Kasumi-1 (cell line): Measurements from ENCODE around the gene ANKMY2.
"Not testable (repeated sequence)": the region's sequence is repeated elsewhere in the genome, so short reads cannot be mapped to it uniquely, and the experiment has no call there.

Experiments
- DNase-seq, 2 experiments: peaks; one replicate each; lab custom pipeline; 2025; lab: John Stamatoyannopoulos, UW

Gene ANKMY2

DNA sequence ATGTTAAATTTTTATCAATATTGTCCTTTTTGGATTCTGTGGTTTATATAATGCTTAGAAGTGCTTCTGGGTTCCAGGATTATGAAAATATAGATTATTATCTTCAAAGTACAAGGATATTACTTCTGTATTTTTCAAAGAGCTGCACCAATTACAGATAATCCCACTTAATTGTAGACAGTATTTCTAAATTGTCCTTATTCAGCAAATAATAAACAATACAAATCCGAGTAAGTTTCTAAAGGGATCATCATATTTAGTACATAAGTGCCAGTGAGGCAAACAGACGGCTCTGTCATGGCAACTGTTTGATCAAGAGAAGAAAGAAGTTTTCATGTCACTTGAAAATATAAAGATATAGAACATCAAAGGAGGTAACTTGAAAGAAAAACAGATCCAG lies 19.2 kb downstream of the ANKMY2 start:
- DNase-seq = no peak

DNA sequence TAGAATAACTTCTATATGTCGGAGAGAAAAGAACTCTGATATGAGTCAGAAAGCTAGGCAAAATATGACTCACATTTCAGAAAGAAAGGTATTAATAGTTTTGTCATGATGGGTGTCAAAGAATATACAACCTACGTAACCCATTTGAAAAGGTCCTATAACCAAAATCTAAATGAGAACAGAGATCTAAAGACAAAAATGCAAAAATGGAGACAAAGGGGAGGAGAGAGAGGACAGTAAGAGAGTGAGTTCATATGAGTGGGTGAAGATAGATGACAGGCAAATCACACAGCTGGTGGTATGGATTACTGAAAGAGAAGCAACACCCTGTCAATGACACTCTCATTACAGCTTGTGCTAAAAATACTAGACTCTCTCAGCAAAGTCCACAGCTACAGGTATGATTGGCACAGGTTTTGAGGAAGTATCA lies 25.6 kb downstream of the ANKMY2 start:
- DNase-seq = no peak

DNA sequence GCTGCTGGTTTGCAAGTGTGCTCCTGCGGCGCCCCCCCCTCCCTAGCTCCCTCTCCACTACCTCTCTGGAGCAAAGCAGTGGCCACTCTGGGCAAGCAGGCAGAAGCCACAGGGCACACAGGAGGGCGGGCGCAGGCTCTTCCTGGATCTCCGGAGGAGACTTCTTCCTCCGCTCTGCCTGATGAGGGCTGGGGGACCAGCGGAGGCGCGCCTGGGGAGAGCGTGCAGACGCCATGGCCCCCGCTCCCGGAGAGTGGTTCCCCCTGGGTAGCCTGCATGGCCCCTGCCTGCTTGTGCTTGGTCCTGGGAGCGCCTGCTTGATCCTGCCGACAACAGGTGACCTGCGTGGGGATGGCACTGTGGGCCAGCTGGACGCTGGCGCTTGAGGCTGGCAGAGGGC lies 29.0 kb downstream of the ANKMY2 start:
- no peak for DNase-seq

DNA sequence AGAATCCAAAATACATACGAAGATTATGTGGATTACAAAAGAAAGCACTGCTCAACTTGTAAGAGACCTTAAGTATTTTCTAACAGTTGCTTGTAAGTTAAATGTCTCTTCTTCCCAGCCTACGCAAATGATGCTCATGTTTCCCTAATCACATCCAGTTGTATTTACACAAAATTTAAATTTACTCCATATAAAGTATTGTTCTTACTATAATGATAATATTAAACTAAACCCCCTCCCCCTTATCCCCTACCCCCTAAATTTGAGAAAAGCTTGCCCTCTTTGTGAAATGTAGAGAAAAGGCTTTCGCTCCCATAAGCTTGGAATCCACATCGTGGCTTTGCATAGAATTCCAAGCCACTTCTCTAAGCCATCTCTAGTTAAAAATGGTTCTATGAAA lies 29.4 kb downstream of the ANKMY2 start:
- no peak for DNase-seq

DNA sequence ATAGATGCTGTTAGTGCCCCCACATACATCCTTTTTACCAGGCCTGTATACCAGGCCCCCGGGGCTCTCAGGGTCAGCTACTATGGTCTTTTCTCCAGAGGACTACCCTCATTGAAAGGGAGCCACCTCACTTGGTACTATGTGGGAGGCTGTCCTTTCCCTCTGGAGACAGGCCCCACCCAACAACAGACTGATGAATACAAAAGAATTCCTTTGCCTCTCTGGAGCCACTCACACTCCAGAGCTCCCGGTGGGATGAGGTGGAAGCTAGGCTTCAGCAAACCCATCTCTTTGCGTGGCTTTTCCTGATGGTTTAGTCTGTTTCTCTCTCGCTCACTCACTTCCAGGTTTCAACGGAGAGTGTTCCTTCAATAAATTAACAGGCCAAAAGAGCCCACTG lies 30.3 kb downstream of the ANKMY2 start:
- DNase-seq = no peak

DNA sequence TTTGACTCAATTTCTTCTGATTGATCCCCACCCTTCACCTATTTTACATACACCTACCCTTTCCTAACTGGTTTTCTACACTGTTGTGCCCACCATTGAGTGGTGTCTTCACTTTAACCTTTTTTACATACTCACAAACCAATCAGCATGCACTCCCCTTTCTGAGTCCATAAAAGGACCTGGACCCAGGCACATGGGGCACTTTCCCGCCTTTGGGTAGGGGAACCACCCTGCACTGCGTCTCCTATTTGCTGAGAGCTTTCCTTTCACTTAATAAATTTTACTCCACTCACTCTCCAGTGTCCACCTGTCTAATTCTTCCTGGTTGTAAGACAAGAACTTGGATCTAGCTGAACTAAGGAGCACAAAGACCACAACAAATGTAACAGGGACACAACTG lies 33.8 kb downstream of the ANKMY2 start:
- DNase-seq = no peak

DNA sequence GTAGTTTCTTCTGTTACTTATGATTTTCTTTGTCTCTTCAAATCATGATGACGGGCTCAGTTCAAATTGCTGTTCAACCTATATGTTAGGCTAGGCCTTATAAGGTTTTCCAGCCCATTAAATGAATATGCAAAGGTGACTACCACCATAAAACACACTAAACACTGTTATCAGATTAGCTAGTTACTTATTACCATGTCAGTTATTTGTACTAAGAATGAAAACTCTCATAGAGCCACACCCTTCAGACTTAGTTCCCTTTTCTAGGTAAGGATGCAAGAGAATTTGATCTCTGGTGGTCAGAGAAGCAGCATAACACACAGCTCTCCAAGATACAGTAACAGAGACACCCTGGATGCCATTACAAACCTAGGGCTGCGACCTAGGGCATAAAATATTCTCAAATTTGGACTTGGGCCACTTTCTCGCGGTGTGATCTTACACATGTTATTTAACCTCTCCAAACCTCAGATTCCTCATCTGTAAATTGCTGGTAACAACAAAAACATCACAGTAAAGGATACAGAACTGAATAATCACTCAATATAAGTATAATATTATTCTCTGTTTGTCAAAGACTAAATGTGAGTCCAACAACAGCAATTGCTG lies 35.6 kb downstream of the ANKMY2 start:
- peak; percentile 2 to 3 for DNase-seq

DNA sequence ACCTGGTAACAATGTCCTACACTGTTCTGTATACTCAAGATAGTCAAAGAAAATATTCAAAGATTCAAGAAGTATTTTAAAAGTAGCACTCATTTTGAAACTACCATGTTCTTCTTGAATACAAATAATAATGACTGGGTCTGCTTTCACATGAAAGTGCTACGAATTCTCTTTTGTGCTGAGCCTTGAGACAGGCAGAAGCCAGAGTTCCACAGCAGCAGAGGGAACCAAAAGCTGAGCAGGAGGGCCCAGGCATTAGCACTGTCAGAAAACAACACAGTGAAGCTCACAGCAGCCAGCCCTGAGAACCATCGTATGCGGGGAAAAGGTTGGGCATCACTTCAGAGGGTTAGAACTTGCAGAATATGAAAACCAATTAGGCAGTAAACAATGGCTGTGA lies 38.9 kb downstream of the ANKMY2 start:
- DNase-seq = no peak

DNA sequence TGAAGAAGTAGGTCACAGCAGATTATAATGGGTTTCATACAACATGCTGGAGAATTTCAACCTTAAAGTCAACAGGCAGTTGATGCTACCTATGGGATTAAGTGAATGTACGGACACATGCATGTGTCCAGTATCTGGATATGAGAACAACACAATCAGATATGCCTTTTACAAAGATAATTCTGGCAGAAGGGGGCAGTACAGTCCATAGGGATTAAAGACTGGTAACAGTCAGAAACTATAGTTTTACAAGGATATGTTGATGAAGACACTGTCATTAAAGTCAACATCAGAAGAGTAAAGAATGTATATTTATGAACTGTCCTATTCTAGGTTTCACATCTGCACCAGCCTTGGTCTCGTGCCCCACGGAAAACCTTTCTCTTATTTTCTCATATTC lies 41.5 kb downstream of the ANKMY2 start:
- no peak for DNase-seq

DNA sequence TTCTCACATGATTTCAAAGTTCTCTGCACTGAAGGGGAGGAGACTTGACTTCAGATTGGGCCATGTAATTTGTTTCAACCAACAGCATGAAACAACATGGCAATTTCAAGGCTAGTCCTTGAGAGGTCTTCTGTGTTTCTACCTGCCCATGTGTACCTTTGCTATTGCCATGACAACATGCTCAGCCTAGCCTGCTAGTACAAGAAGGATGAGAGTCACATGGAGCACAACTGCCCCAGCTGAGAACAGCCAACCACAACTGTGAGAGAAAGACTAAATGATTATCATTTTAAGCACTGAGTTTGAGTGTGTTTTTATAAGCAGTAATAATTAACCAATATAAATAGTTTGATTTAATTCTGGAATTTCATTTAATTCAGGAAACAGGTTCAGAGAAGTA lies 41.9 kb downstream of the ANKMY2 start:
- no peak for DNase-seq

DNA sequence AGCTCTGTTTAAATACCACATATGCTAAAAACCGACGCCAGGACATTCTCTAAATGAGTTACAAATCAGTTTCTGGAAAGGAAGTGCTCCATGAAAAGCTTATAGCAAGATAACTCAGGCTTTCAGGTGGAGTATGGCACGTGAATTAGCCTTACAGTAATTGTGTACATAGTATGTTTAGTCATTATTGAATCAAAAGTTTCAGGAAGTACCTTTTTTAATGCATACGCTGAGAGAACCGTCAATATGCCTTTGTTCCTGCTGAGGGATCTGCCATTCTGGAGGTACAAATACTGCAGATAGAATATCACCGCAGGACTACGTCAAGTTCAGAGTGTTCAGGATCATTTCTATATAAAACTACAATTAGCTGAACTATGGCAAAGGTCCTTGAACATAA lies 45.7 kb downstream of the ANKMY2 start:
- no peak for DNase-seq

DNA sequence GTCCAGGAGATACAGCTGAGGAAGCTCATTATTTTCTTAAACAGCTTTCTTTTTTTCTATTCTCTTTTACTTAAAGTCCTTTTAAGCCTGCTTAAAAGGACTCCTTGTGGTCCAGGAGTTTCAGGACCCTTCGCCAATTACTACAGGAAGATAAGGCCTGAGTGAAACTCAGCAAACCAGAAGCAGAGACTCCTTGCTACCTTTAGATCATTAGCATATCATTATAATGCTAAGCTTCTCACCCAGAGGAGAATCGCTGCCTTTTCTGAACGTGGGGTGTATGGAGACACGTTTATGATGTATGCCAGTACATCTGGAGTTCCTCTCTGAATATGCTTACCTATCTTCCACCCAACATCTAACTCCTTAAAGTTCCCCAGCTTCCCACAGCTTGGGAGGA lies 47.5 kb downstream of the ANKMY2 start:
- DNase-seq = no peak

DNA sequence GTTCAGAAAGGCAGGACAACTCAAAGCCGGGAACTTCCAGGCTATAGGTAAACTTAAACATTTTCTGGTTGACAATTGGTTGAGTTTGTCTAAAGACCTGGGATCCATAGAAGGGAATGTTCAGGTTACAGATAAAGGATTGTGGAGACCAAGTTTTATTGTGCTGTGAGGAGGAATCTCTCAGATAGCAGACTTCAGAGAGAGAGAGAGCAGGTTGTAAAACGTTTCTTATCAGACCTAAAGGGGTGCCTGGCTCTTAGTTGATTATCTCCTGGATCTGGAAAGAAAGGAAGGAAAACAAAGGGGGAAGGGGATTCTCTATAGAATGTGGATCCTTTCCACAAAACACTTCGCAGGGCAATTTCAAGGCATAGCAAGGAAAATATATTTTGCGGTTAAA lies 50.0 kb downstream of the ANKMY2 start:
- DNase-seq = not testable (repeated sequence)

DNA sequence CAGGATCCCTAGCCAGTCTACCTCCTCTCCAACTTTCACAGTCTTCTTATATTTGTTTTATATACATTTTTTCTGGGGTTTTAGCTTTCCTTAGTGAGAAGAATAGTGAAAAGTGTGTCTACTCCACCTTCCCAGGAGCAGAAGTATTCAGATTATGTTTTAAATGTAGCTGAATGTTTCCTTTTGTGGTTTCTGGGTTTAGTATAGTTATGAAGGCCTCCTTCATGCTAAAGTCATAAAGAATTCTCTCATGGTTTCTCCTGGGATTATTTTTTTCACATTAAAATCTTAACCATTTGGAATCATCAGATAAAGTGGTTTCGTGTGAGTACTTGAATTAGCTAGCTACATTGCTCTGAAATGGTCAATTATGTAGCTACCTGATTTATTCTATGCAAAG lies 50.9 kb downstream of the ANKMY2 start:
- no peak for DNase-seq

DNA sequence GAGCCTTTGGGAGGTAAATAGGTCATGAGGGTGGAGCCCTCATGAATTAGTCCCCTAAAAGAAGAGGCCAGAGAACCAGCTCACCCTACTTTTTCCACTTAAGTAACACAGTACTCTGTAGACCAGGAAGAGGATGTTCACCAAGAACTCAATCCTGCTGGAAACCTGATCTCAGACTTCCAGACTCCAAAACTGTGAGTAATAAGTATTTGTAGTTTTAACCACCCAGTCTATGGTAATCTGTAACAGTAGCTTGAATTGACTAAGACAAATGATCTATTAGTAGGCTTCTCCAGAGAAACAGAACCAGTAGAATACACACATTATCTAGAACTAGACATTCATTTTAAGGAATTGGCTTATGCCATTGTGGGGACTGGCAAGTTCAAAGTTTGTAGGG lies 51.5 kb downstream of the ANKMY2 start:
- no peak for DNase-seq

DNA sequence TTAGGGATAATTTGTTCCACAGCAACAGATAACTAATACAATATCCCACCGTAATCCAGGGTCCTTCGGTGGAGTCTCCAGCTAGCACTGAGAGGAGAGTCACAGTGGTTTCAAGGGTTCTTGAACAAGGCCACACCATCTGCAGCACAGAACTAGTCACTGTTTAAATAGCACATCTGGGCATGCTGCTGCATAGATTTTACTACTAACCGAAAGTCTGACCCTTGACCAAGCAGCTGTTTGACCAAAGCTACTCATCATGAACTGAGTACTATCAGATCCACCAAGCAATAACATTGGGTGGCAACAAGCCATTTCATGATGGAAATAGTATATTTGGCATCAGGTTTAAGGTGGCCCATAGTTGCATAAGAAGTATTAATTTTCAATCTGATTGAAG lies 53.2 kb downstream of the ANKMY2 start:
- DNase-seq = no peak

DNA sequence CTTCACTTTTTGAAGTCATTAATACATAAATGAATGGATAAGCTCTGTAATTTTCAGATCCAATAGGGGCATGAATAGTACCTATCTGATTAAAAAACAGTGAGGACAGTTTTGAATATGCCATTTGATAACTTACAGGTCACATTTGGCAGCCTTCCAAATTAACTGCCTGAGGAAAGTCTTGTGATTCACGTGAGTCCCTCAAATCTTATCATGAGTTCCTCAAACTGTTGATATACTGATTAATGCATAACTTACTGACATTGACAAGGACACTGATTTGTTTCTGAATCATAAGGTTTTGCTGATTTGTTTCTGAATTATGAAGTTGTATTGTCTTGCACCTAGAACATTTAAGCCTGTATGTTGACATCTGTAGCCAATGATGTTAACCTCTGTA lies 55.1 kb downstream of the ANKMY2 start:
- no peak for DNase-seq

DNA sequence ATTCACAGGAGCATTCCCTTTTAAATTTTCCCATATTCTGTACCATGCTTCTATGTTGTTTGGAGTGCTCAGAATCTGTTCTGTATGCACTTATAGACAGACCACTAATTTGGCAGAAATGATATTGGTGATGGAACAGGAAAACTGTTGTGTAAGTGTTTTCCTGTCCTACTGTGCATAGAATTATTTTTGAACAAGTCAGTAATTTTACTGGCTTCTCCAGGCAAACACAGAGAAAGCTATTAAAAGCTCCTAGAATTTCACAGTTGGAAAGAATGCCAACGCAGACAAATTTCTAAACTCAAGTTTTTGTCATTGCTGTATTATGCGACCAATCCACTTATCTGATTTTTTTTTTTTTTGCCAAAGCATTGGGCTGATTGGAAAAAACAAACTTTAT lies 55.7 kb downstream of the ANKMY2 start:
- no peak for DNase-seq

DNA sequence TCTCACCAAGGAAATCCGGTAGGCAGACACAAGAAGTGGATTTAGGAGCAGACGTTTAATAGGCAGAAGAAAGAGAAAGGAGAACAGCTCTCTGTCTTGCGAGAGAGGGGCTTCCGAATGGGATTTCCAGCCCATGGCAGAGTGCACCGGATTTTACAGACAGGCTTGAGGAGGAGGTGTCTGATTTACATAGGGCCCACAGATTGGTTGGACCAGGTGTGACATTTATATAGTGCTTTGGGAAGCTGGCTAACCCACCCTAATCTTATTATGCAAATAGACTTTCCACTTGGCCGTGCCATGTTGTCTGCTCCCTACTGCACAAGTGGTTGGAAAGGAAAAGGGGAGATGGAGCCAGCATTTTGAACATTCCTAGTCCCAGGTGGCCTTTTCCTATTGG lies 57.8 kb downstream of the ANKMY2 start:
- DNase-seq = no peak

DNA sequence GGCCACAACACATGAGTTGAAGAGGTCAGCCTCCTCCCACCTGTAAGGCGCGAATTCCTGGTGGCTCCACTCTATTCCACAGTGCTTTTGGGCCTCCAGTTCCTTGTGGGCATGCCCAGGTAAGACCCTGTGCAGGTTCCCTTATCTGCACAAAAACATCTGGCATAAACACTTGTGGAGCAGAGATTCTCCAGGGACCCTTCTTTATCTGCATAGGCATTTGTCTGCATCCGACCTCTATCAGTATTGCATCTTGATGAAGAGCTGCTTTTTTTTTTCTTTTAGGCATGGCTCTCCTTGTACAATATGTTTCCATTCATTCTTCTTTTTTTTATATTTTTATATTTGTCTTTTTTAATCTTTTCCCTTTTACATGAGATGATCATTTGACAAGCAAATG lies 58.4 kb downstream of the ANKMY2 start:
- DNase-seq = no peak

DNA sequence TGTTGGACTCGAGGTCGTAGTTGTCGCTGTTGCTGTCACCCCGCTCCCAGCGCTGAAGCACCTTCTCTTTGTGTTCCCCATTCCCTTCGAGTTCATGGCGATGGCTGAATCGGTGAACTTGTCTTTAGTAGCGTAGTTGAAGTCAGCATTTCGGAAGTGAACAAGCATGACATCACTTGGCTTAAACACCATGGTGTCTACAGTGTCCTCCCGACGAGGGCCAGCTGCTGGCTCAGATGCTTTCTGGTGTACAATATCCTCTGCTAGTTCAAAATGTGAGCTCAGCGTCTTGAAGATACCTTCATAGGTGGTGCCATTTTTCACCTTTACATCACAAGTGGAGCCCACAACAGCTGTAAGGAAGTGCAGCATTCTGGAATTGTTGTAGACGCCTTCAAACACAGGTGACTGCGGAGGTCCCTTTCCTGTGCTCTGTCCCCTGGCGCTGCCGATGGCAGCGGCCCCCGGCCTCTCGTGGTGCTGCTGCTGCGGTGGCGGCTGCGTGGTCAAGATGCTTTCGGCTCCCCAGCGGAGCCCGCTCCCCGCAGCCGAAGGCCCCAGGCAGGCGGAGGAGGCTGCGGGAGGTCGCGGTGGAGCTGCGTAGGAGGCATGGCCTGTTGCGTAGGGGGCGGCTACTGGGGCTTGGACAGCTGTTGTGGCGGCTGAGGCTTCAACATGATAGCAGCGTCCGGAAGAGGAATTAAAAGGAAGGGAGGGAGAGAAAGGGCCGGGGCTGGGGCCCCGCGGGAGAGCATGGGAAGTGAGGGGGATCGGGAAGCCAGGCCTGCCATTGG lies 59.3 kb downstream of the ANKMY2 start:
- no peak for DNase-seq

DNA sequence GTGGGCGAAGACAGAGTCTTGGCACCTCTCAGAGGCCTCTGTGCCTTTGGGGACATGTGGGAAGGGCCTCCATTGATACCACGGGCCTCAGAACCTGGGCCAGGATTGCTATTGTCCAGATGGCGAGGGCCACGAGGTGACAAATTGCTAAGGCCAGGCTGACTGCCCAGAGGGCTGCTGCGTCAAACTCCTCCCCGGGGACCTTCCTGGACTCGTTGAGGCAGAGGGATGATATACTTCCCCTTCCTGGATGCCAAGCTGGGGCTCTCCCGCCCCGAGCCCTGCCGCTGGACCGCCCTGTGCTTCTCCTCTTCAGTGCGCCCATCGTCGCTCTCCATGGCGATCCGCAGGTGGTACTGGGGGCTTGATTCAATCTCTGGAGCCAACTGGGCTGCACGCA lies 60.0 kb downstream of the ANKMY2 start:
- DNase-seq = no peak

DNA sequence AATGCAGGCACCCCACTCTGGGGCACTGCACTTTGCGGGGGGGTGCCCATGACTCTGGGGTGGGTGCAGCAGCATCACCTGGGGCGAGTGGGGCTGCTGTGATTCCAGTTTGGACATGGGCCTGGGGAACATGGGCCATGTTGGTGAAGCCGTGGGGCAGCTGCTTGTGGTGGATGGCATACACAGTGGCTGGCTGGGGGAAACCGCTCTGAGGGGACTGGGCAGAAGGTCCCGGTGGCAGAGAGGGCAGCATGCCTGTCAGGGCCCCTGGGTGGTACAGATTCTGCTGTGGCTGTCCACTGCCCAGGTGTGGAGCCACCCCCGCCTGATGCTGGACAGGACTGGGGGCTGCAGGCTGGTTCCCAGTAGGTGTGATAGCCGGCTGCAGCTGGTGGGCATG lies 61.7 kb downstream of the ANKMY2 start:
- no peak for DNase-seq

DNA sequence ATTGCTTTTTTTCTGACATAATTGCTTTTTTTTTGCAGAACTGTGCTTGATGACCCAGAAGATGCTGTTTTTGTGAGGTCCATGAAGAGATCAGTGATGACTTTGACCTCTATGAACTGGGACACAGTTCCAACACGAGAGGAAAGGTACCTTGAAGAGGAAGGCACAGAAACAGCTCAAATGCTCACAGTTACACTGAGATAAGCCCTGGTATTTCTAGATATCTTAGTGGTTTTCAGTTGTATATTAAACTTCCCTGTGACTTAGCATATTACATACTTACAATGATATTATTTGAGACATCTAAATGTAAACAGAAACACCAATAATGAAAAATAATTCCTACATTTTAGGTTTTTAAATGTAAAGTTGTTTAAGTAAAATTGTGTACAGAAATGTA lies 64.3 kb downstream of the ANKMY2 start:
- no peak for DNase-seq
